Stomach smooth muscle (tissue), 2 donors: ENCODE results near the gene BACE1.

Experiments used
- H3K27ac ChIP-seq: one replicate; pipeline ENCODE4 v1.7.0; 2013; ENCODE audit warnings: mild to moderate bottlenecking, low read length, inconsistent platforms
- H3K27me3 ChIP-seq, 2 donors: one replicate each; pipeline ENCODE4 v1.7.0; 2013; ENCODE audit warnings: low read length in 2 of 2; ENCODE audit not compliant: insufficient read depth in 2 of 2, control insufficient read depth in 1 of 2
- H3K36me3 ChIP-seq, 2 donors: one replicate each; pipeline ENCODE4 v1.7.0; 2013; ENCODE audit warnings: low read length in 2 of 2; ENCODE audit not compliant: control insufficient read depth in 2 of 2, insufficient read depth in 2 of 2
- H3K4me1 ChIP-seq: one replicate; pipeline ENCODE4 v1.7.0; 2013; ENCODE audit warnings: low read length; ENCODE audit not compliant: control insufficient read depth, insufficient read depth
- H3K4me3 ChIP-seq, 2 donors: one replicate each; pipeline ENCODE4 v1.7.0; 2013; ENCODE audit warnings: low read length in 2 of 2
- H3K9ac ChIP-seq, 2 donors: one replicate each; pipeline ENCODE4 v1.7.0; 2013; ENCODE audit warnings: low read length in 2 of 2, mild to moderate bottlenecking in 1 of 2
- H3K9me3 ChIP-seq, 2 donors: one replicate each; pipeline ENCODE4 v1.7.0; 2013; ENCODE audit warnings: low read length in 2 of 2; ENCODE audit not compliant: control insufficient read depth in 2 of 2
- donor health status: healthy.
- donor health status: Pancreatic carcinoma.

Gene BACE1

DNA sequence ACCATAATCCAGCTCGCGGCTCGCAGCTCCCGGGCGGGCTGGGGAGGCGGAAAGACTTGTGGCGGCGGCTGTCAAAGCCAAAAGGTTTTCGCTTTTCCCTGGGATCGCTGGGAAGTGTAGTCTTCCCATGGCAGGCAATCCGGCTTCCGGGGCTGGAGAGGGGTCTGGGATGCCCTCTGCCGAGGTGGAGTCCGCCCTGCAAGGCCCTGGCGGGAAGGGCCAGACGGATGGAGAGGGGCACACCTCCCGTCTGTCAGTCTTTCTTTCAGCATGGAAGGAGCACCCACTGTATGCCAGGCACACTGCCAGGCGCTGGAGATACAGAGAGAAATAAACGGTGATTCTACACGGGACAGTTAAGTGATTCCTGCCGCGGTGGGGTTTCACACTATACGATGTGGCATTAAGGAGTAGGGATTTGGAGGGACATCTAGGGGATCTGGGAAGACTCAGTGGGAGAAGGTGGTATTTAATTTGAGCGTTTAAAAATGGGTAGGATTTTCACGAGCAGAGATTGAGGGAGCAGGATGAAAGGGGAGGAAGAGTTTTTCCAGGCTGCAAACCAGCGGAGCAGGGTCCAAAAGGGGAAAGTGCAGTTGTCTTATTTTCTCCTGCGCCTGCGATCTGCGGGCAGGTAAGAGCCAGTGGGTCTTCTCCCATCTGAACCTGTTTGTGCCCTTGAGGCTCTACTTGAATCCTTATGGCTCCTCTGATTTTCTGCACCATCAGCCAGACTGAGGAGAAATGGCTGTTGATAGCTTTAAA is at the start of gene BACE1:
Gene BACE1 (minus strand): TSS at position 60 of the 765 bp plus-strand sequence. CDS start 461 bp downstream, outside the sequence.
- H3K4me1 ChIP-seq: peaks cover 19% of the 10 kb centered on the region
- peak within 1 kb of the TSS; percentile 84 to 91 for H3K4me3 ChIP-seq
- H3K27ac ChIP-seq: no peak within 1 kb of the TSS
- no peaks in the 10 kb centered on the region for H3K27me3 ChIP-seq
- H3K36me3 ChIP-seq: no peaks in the 10 kb centered on the region
- peak within 1 kb of the TSS; percentile 72 to 82 for H3K9ac ChIP-seq
- H3K9me3 ChIP-seq: no peaks in the 10 kb centered on the region

- Histone ChIP-seq H3K9me3 (no peaks in the 10 kb centered on the region), H3K36me3 (peaks cover 26 to 36% of the 10 kb centered on the region in 2 donors)
Measured at GRCh38 chr11:117361432-117361831, 45.4 kb upstream of the BACE1 start.

GRCh38 chr11:117356126-117356890 is 40.3 kb upstream of the BACE1 start:
- Histone ChIP-seq H3K9ac (no peak overlapping the region), H3K4me1 (no peaks in the 10 kb centered on the region), H3K27me3 (no peaks in the 10 kb centered on the region), H3K36me3 (peaks cover 35 to 43% of the 10 kb centered on the region in 2 donors), H3K27ac (no peak overlapping the region), H3K9me3 (no peaks in the 10 kb centered on the region), H3K4me3 (no peak overlapping the region)

More at GRCh38 chr11:117361432-117361831, 45.4 kb upstream of the BACE1 start:
- Histone ChIP-seq H3K9ac (no peak overlapping the region), H3K27ac (no peak overlapping the region), H3K27me3 (no peaks in the 10 kb centered on the region), H3K4me1 (no peaks in the 10 kb centered on the region), H3K4me3 (no peak overlapping the region)

DNA sequence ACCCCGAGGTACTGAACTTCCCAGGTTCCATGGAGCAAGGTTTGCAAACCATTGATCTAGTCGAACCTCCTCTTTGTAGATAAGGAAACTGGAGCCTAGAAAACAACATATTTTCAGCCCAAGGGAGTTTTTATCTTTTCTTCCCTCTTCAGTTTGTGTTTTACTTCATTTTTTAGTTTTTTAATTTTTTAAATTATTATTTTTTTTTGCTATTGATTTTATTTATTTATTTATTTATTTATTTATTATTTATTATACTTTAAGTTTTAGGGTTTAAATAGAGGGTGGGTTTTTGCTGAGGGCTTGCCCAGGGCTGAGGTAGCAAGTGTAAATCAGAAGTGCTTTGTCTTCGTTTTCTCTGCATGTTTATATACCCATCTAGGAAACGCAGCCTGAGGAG is 38.5 kb upstream of the BACE1 start:
- Histone ChIP-seq H3K9me3 (no peaks in the 10 kb centered on the region), H3K4me3 (no peak overlapping the region), H3K36me3 (peaks cover 35 to 37% of the 10 kb centered on the region in 2 donors), H3K27me3 (no peaks in the 10 kb centered on the region), H3K9ac (no peak overlapping the region), H3K27ac (no peak overlapping the region), H3K4me1 (no peaks in the 10 kb centered on the region)

DNA sequence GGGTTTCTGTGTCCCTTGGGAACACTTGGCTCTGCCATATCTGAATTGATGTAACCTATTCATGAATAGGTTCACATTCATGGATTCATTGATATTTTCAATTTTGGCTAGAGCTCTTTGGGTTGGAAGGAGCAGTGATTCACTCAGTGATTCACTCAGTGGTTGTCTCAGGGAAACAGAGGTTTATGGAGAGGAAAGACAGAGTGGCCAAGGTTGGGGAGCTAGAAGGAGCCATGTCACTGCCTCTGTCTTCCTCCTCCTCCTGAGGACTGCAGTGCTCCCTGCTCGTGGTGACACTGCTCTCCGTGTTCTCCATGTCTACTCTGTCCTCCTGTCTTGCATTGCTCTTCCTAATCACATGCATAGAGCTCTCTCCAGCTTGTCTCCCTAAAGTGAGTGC is 29.0 kb upstream of the BACE1 start:
- Histone ChIP-seq H3K27me3 (no peaks in the 10 kb centered on the region), H3K4me3 (no peak overlapping the region), H3K36me3 (peaks cover 26 to 28% of the 10 kb centered on the region in 2 donors), H3K9ac (no peak overlapping the region), H3K27ac (no peak overlapping the region), H3K9me3 (no peaks in the 10 kb centered on the region), H3K4me1 (no peaks in the 10 kb centered on the region)

- Histone ChIP-seq H3K27me3 (no peaks in the 10 kb centered on the region), H3K4me1 (no peaks in the 10 kb centered on the region), H3K27ac (no peak overlapping the region), H3K9me3 (no peaks in the 10 kb centered on the region), H3K4me3 (no peak overlapping the region), H3K9ac (no peak overlapping the region), H3K36me3 (peaks cover 12% of the 10 kb centered on the region in 2 donors)
Measured at GRCh38 chr11:117337076-117337475, 21.0 kb upstream of the BACE1 start.

DNA sequence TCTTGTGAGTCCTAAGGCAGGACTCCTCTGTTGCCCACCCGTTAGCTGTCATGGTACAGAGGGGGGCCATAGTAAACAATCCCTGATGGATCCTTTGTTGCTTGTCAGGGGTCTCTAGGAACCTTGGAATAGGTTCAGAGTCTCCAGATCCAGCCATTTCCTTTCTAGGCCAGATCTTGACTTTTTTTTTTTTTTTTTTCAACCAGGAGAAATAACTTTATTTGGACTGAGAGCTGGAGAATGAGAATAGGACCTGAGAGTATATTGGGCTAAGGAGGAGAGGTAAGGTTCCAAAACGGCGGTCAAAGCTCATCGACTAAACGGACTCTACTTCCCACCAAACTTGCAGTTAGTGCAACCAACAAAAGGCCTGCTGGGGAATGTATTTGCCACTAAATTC is 19.3 kb upstream of the BACE1 start:
- H3K4me3 ChIP-seq: no peak overlapping the region
- no peak overlapping the region for H3K9ac ChIP-seq
- no peak overlapping the region for H3K27ac ChIP-seq
- no peaks in the 10 kb centered on the region for H3K9me3 ChIP-seq
- peaks cover 7 to 9% of the 10 kb centered on the region in 2 donors for H3K36me3 ChIP-seq
- no peaks in the 10 kb centered on the region for H3K27me3 ChIP-seq
- H3K4me1 ChIP-seq: no peaks in the 10 kb centered on the region

GRCh38 chr11:117334896-117335295 is 18.8 kb upstream of the BACE1 start:
- H3K4me3 ChIP-seq: no peak overlapping the region
- H3K27ac ChIP-seq: no peak overlapping the region
- no peak overlapping the region for H3K9ac ChIP-seq
- H3K36me3 ChIP-seq: peaks cover 5 to 6% of the 10 kb centered on the region in 2 donors
- H3K27me3 ChIP-seq: no peaks in the 10 kb centered on the region
- H3K9me3 ChIP-seq: no peaks in the 10 kb centered on the region
- no peaks in the 10 kb centered on the region for H3K4me1 ChIP-seq

GRCh38 chr11:117333917-117334316 is 17.9 kb upstream of the BACE1 start:
- Histone ChIP-seq H3K9ac (no peak overlapping the region), H3K4me3 (no peak overlapping the region), H3K36me3 (peaks cover 4 to 5% of the 10 kb centered on the region in 2 donors), H3K27me3 (no peaks in the 10 kb centered on the region), H3K4me1 (peaks cover 7% of the 10 kb centered on the region), H3K27ac (no peak overlapping the region), H3K9me3 (no peaks in the 10 kb centered on the region)

GRCh38 chr11:117332843-117333242 is 16.8 kb upstream of the BACE1 start:
- Histone ChIP-seq H3K4me3 (no peak overlapping the region), H3K27ac (no peak overlapping the region), H3K9me3 (no peaks in the 10 kb centered on the region), H3K36me3 (peaks cover 0 to 3% of the 10 kb centered on the region in 2 donors), H3K9ac (no peak overlapping the region), H3K27me3 (no peaks in the 10 kb centered on the region), H3K4me1 (peaks cover 14% of the 10 kb centered on the region)
